Heart left ventricle (tissue), 13 donors: ENCODE data around the gene APOBEC3H.

ENCODE experiments used
- POLR2A ChIP-seq, 2 donors: fragments of 450-650 bp; IDR thresholded peaks; one replicate each; pipeline ENCODE4 v1.6.1; 2017; ENCODE audit warnings: antibody characterized with exemption in 2 of 2, mild to moderate bottlenecking in 2 of 2, moderate library complexity in 2 of 2
- TF ChIP-seq, protein P1 (sequence below), 12 donors: fragments of 200-600 bp; sonication (generic) in 4 of 12; IDR thresholded peaks; one replicate each; pipeline versions ENCODE4 v1.5.0 to v1.8.0; 2018 to 2022; ENCODE audit warnings: antibody characterized with exemption in 12 of 12, mild to moderate bottlenecking in 5 of 12
- donor health status: ischemic (EF 13 %, LVEDD 7.1; RV severe dilation, severe dysfunction).
- donor health status: DM: no; HTN: yes; CAD: no.
- donor health status: DM: no; HTN: no; CAD: no.
- donor health status: ischemic (EF 25% LVEDD 6.9; RV normal size, moderate dysfunction).
- donor health status: ischemic (EF 25% LVEDD 5.7; RV mildly dilated, moderate dysfunction).
- donor health status: ischemic (EF 35%, LVEDD 5.7; RV mildly dilated, moderate dysfunction).
- donor health status: nonischemic (EF 11% LVEDD 7.7; RV severe dilation, severe dysfunction).
- donor health status: DM: yes; HTN: yes; CAD: no.
- donor health status: PGD.
- donor health status: ischemic (EF 29% LVEDD 5.4; RV normal size, mild dysfunction).
- donor health status: nonischemic (EF 23%, LVEDD 6.1; RV moderate dilation, normal function).

GRCh38 chr22:39128508-39128907 is 31.5 kb downstream of the APOBEC3H start:
- no peak for TF ChIP-seq POLR2A (IDR thresholded peaks at IDR 0.05)
- TF ChIP-seq, protein P1, sequence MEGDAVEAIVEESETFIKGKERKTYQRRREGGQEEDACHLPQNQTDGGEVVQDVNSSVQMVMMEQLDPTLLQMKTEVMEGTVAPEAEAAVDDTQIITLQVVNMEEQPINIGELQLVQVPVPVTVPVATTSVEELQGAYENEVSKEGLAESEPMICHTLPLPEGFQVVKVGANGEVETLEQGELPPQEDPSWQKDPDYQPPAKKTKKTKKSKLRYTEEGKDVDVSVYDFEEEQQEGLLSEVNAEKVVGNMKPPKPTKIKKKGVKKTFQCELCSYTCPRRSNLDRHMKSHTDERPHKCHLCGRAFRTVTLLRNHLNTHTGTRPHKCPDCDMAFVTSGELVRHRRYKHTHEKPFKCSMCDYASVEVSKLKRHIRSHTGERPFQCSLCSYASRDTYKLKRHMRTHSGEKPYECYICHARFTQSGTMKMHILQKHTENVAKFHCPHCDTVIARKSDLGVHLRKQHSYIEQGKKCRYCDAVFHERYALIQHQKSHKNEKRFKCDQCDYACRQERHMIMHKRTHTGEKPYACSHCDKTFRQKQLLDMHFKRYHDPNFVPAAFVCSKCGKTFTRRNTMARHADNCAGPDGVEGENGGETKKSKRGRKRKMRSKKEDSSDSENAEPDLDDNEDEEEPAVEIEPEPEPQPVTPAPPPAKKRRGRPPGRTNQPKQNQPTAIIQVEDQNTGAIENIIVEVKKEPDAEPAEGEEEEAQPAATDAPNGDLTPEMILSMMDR (IDR thresholded peaks at IDR 0.05), result no peak
